Left colon (tissue), 2 donors: ENCODE data around the gene MALAT1. TPM values are rescaled to one million over a fixed set of nuclear protein-coding genes. Genes with fewer than 3 reads are reported as not detected.

Experiments
- ATAC-seq: fragments of 200-7000 bp; cut with Tn5 transposase; one replicate; pipeline ENCODE4 v1.9.1; 2020; ENCODE audit warnings: mild to moderate bottlenecking, moderate library complexity
- DNase-seq, 2 donors: peaks; one replicate each; pipeline ENCODE4 v3.0.0-alpha.2; 2020
- intact Hi-C, 2 donors: fragments of 100-400 bp; cut with DNase I in 1 of 2; cut with micrococcal nuclease in 1 of 2; formaldehyde crosslinking; loops; one replicate each; pipeline versions ENCODE4 v1.11.2 to v1.14.0; 2022; cut with DNase I, micrococcal nuclease
- total RNA-seq, 2 donors: library from RNA; stranded (reverse); fragmentation: NEBNext Ultra II Directional; extraction: Animal tissue kit (Norgen Biotek cat#: 25700); gene quantifications; one replicate each; pipeline ENCODE4 v1.2.1, GENCODE V29; 2021
- donor health status: DM: no; HTN: no; CAD: no.
- donor health status: DM: yes; HTN: yes; CAD: no.

The MALAT1 gene
- total RNA-seq, 2 donors from 2014 or later = 7,483 to 9,013 TPM

DNA sequence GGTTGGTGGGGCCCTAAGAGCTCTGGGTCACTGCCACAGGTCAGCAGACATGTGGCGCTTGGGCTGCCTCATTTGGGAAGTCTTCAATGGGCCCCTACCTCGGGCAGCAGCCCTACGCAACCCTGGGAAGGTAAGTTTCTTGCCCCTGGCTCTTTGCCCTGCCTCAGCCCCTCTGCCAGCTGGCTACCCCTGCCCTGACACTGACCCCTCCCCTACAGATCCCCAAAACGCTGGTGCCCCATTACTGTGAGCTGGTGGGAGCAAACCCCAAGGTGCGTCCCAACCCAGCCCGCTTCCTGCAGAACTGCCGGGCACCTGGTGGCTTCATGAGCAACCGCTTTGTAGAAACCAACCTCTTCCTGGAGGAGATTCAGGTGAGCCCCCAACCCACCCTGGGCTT lies 27.9 kb downstream of the MALAT1 start:
- ATAC-seq (no peak), DNase-seq (no peak)
- intact Hi-C loops = no loop called here

DNA sequence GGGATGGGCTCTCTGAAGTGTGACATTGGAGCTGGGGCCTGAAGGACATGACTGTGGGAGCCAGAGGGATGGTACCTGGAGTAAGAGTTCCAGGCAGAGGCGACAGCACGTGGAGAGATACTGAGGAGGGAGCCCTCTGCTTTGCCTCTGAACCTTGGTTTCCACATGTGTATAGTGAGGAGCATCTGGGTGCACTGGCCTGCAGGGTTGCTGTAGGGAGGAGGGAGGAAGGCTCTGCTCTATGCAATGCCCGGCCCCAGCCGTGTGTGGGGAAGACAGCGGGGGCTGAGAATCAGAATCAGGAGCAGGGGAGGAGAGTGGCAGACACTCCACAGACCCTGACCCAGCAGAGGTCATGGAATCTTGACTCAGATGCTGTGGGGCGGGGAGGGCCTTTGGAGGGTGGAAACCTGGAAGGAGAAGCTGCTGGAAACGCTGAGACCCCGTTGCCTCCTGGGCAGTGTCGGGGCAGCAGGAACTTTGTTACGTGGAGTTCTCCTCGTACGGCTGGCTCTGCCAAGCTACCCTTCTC lies 30.0 kb downstream of the MALAT1 start:
- no peak for DNase-seq
- intact Hi-C loops = no loop called here
- no peak for ATAC-seq

DNA sequence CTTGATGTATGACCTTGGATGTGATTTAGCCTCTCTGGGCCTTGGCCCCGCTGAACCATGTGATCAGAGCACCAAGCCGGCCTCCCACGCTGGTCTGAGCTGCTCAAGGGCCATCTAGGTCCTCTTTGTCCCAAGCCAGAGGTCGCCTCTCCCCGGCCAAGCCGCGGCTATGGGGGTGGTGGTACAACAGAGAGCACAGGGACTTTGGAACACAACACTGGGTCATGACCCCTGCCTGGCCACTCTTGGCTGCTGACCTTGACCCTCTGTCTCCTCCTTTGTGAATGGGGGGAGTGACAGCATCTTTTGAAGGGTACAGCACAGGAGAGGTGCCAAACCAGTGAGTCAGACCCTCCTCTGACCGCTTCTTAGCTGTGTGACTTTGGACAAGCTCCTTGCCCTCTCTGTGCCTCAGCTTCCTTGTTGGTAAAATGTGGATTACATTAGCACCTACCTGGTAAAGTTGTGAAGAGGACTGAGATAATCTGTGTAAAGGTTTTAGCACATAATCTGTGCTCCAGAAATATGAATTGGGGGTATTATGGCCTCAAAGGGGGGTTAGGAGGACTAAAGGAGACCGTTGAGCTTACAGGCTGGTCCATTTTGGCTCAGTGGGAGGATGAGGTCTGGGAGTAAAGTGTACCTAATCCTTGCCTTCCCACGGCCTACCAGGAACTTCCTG lies 30.8 kb downstream of the MALAT1 start:
- intact Hi-C loops = no loop called here
- DNase-seq (no peak), ATAC-seq (no peak)

DNA sequence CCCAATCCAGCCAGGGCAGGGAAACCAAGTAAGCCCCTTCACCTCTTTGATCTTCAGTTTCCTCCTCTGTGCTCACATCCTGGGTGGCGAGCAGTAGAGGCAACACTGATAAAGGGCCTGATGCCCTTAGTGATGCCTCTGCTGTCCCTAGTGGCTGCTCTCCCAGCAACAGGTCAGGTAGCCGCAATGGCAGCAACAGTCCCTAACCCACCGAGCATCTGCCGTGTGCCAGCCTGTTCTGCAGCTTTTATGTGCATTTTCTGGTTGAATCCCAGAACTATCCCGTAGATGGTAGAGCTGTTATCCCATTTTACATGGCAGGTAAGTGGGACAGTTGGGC lies 31.3 kb downstream of the MALAT1 start:
- DNase-seq (no peak), ATAC-seq (no peak)
- intact Hi-C loops = no loop called here

DNA sequence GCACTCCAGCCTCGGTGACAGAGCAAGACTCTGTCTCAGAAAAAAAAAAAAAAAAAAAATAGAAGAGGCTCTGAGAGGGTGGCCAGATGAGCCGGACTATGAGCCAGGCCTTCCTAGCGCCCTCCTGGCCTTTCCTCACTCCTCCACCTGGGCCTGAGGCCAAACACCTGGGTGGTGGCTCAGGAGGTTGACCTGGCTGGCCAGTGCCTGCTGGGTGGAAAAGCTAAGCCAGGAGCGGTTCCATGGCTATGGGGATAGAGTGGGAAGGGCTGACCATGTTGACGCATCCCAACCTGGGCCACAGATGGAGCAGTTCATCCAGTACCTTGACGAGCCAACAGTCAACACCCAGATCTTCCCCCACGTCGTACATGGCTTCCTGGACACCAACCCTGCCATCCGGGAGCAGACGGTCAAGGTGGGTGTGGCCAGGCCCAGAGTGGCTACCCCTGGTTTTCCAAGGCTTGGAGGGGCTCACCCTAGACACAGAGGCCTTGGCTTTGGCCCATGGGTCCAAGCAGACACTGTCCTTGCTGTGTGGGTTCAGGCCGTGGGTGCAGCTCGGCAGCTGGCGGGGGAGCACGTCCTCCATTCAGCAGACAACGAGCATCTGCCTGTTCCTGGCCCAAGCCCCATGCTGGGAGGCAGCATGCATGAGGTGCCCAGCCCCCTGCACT lies 33.7 kb downstream of the MALAT1 start:
- ATAC-seq (no peak), DNase-seq (no peak)
- intact Hi-C loops = no loop called here

DNA sequence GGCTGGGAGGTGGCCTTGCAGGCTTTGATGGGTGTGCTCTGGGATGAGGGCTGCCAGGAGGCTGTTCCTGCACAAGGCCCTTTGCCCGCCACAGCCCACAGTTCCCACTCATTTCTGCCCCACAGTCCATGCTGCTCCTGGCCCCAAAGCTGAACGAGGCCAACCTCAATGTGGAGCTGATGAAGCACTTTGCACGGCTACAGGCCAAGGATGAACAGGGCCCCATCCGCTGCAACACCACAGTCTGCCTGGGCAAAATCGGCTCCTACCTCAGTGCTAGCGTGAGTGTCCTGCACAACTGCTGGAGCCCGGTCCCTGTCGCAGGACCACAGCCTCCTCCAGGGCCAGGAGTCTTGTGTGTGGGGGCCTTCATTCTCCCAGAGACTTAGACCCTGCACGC lies 36.3 kb downstream of the MALAT1 start:
- DNase-seq (no peak), ATAC-seq (no peak)
- intact Hi-C loops = no loop called here

DNA sequence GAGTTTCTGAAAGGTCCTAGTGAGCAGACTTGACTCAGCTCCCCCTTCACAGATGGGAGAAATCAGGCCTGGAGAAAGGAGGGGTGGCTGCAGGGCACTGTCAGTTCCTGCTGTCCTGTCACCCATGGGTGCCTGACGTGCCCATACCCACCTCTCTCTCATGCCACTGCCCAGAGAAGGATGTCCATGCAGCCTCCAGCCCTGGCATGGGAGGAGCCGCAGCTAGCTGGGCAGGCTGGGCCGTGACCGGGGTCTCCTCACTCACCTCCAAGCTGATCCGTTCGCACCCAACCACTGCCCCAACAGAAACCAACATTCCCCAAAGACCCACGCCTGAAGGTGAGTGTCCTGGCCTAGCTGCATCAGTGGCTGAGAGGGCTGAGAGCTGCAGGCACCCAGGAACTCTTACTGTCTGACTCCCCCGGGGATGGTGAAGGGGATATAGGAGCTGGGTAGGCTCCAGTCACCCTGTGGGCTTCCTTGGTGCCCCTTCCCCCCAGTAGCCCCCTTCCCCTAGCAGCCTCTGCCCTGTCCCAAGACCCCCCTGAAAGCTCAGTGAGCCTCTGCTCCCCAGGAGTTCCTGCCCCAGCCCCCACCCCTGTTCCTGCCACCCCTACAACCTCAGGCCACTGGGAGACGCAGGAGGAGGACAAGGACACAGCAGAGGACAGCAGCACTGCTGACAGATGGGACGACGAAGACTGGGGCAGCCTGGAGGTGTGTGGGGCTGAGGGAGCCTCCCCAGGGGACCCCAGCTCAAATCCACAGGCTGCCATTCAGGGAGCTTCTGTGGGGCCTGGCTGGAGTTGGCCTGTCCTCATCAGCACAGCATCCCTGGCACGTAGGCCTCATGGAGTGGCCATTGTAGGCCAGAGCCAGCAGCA lies 37.8 kb downstream of the MALAT1 start:
- ATAC-seq = no peak
- DNase-seq = no peak
- intact Hi-C loops = no loop called here

DNA sequence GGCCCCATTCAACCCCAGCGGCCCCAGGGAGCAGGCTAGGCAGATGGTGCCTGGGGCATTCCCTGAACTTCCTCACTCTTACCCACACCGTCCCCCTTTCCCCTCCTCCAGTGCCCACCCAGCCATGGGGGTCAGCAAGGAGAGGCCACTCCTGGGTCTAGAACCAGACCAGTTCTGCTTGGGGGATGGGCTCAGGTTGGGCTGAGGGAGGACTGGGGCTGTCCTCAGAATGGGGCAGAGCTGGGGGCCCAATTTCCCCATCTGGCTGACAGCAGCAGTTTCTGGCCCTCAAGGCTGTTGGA lies 38.4 kb downstream of the MALAT1 start:
- DNase-seq = no peak
- intact Hi-C loops = no loop called here

DNA sequence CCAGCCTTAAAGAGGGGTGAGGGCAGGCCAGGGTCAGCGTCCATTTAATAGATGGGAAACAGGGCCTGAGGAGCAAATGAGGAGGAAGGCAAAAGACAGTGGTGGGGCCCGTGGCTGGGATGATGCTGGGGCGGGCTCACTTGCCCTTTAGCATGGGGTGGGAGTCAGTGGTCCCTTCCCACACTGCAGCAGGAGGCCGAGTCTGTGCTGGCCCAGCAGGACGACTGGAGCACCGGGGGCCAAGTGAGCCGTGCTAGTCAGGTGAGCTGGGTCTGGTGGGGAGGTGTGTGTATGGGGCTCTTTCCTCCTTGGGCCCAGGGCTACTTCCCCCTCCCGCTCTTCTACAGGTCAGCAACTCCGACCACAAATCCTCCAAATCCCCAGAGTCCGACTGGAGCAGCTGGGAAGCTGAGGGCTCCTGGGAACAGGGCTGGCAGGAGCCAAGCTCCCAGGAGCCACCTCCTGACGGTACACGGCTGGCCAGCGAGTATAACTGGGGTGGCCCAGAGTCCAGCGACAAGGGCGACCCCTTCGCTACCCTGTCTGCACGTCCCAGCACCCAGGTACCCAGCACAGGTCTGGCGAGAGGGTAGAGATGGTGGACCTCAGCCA lies 38.9 kb downstream of the MALAT1 start:
- intact Hi-C loops = no loop called here
- ATAC-seq (no peak), DNase-seq (no peak)

More for the DNA sequence above, 38.4 kb downstream of the MALAT1 start:
- ATAC-seq = no peak

DNA sequence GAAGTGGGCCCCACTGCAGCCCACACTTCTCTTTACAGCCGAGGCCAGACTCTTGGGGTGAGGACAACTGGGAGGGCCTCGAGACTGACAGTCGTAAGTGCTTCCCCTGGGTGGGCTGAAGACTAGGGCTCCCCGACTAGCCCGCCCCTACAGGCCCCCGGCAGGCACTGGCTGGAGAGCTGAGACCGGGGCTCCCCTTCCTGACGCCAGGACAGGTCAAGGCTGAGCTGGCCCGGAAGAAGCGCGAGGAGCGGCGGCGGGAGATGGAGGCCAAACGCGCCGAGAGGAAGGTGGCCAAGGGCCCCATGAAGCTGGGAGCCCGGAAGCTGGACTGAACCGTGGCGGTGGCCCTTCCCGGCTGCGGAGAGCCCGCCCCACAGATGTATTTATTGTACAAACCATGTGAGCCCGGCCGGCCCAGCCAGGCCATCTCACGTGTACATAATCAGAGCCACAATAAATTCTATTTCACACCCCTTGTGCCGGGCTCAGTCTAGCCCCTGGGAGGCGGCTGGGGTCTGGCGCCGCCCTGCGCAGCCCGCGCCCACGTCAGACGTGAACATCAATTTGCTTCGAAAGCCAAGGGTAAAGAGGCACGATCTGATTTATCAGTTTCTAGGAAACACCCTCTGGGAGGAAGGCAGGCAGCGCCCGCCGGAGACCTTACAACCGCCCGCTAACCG lies 39.5 kb downstream of the MALAT1 start:
- no peak for DNase-seq
- intact Hi-C loops = no loop called here
- no peak for ATAC-seq

DNA sequence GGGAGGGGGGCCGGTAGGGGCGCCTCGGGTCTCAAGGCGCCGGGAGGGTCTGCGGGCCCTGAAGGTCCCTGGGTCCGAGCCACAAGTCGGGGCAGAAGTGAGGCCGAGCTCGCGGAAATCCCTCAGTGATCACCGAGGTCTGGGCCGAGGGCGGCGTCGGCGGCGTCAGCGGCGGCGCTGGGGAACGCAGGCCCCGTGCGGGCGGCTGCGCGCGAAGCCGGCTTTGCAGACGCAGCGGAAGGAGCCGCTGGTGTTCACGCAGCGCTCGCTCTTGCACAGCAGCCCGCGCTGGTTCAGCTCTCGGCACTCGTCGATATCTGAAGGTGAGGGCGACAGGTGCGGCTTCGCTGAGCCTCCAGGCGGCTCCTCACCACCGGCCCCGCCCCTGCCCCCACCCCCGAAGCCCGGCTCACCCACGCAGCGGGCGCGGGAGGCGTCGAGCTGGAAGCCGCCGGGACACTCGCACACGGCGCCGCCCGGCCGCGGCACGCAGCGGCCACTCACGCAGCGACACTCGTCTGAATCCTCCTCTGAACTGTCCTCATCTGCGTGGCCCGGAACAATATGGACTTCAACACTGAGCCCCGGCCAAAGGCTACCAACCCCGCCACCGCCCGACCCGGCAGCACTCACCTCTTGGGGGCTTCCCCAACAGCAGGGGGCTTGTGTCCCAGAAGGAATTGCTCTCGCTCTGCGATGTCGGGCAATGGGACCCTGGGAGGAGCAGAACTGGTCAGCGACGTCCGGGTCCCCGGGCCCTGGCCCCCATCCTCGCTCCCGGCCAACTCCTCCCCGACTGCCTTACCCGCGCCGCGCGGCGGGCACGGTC lies 40.3 kb downstream of the MALAT1 start:
- peak; percentile 35 to 38 for DNase-seq
- no peak for ATAC-seq
- intact Hi-C loops = no loop called here

DNA sequence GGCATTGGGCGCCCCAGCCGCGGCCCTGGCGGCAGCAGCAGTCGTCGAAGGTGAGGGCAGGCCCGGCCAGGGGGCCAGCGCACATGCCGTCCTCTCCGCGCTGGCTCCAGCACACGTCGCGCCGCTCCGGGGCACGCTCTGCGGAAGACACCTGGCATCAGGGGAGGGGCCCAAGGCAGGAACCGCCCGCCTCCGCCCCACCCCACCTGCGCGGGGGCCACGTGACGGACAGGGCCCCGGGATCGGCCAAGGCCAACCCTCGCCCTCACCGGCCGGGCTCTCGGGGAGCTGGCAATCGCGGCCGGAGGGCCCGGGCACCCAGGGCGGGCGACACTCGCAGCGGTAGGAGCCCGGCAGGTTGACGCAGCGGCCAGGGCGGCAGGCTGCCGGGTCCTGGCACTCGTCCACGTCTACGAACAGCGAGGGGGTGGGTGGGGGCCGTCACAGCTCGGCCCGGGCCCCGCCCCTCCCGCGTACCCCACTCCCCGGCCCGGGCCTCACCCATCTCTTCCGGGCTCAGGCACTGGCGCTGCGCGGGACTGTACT lies 41.0 kb downstream of the MALAT1 start:
- DNase-seq (peak; percentile 85), ATAC-seq (peak; percentile 75)
- intact Hi-C loops = no loop called here

DNA sequence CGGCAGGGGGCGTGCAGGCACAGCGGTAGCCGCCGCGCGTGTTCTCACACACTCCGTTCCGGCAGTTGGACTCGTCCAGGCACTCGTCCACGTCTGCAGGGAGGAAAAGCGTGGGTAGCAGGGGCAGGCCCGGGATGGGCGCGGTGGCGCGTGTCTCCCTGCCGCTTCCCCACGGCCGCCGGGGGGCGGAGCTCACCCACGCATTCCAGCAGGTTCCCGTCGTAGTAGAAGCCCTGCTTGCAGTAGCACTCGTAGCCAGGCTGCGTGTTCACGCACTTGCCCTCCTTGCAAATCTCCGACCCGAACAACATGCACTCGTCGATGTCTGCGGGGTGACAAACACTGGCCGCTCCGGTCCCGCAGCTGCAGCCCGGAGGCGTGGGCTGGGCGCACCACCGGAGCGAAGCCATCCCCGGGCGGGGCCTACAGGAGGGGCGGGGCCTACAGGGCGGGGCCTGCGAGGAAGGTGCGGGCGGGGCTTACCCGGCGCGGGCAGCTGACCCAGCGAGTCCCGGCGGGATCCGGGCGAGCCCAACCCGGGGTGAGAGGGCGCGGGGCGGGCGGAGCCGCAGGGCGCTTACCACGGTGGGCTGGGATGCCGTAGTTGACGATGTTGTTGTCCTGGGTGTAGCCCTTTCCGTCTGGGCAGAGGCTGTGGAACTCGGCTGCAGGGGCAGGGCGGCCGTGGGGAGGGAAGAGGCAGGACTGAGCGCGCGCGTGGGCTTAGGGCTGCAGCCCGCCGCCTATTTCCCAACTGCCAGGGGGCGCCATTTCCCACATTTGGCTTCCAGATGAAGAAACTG lies 41.6 kb downstream of the MALAT1 start:
- intact Hi-C loops = no loop called here
- ATAC-seq (peak; percentile 88), DNase-seq (peak; percentile 89 to 95)

DNA sequence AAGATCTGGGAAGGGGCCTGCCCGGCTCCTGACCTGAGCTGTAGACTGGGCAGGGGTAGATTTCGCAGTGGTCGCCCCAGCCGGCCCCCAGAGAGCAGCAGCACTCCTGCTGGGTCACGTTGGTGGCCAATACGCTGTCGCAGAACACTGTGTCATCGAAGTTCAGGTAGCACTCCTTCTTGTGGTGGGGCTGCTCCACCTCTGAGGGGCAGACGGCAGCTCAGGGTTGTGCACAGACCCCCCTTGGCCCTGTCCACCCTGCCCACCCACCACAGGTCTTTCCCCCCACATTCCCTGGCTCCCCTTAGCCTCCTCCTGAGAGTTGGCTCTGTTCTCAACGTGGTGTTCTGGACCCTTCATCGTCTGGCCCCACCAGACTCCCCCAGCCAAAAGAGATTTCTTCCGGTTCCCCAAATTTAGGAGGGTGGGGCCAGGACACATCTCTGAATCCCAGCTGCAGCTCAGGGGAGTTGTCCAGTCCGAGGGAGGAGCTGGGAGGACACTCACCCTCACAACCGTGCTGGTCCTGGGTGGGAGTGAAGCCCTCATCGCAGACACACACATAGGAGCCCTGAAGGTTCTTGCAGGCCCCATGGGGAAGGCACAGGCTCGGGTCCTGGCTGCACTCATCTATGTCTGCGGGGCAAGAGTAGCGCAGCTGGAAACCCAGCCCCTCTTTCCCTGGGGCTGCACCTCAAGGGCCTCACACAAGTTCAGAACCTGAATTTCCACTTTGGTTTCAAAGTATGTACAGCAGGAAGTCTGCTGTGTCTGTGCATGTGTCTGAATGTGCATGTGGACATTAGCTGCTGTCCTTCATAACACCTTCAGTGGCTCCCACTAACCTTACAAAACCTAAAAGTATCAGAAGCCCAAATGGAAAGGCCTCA lies 42.5 kb downstream of the MALAT1 start:
- ATAC-seq (no peak), DNase-seq (peak in 1 of 2 donors; percentile 34)
- intact Hi-C loops = no loop called here

DNA sequence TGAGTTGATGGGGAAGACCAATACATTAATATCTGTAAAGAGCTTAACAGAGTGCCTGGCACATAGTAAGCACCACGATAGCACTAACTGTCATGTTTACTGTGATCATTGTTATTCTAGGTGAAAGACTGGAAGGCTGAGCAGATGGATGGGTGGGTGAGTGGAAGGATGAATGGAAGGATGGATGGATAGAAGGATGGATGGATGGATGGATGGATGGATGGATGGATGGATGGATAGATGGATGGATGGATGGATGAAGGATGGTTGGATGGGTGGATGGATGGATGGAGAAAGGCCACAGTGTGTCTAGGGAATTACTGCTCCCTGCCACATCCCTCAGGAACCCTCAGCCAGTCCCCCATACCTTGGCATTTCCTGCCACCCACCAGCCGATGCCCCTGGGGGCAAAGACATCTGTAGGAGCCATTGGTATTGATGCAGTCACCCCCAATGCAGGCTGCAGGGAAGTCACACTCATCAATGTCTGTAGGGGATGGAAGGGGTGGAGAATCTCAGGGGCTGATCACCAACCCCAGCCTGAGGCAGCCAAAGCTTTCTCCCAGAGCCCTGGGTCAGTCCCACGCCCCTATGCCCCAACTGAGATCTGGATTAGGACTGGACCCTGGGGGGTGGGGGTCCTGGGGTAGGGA lies 44.0 kb downstream of the MALAT1 start:
- ATAC-seq (no peak), DNase-seq (no peak)
- intact Hi-C loops = no loop called here

DNA sequence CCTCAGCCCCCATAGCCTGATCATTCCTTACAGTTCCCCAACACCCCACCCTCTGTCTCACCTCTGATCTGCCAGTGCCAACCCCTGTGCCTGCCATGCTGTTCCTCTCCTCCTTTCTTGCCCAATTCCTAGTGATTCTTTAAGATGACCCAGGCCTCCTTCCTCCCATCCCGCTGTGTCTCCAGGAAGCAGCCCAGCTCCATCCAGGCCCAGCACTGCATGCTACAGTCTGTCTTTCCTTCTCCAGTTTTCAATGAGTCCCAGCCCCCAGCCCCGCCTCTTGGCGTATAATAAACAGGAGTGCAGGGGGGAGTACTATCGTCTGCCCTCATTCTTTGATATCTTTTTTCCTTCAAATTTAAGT lies 47.0 kb downstream of the MALAT1 start:
- ATAC-seq (peak; percentile 23), DNase-seq (peak; percentile 49 to 60)
- intact Hi-C loops = no loop called here
